ENCODE results near the gene ZMIZ1. TPM values are rescaled to one million over a fixed set of nuclear protein-coding genes. Genes with fewer than 3 reads are reported as not detected.
"Not testable (repeated sequence)": the region's sequence is repeated elsewhere in the genome, so short reads cannot be mapped to it uniquely, and the experiment has no call there.

The ZMIZ1 gene
- total RNA-seq, 1 experiment from 2014 or later: 35.8 TPM

DNA sequence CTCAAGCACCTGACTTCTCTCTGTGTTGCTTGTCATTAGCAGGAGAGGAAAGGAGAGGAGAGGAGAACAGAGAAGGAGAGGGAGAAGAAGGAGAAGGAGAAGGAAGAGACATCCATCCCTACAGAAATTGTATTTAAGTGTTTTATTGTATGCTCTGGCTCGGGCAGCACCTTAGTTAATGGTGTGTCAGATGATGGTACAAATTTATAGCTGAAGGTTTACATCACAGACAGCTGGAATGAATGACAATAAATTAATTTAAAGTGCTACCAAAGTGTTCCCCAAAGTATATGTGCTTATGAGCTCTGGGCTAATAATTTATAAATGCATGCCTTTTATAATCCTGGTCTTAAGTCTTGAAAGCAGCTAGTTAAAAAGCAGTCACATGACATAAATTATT lies 38.1 kb upstream of the ZMIZ1 start:
- no TSS peak for BruUV-seq (replicated peaks)
- POLR2A ChIA-PET (ENCODE audit: low non-redundant PET): no interaction called here
- no peak for DNase-seq (ENCODE audit: low spot score)
- Histone ChIP-seq H3K9me3 (ENCODE audit: low read depth, low read length, poor library complexity, severe bottlenecking) (no peaks in the 10 kb centered on the region), H3K27ac (ENCODE audit: low read depth, low read length, poor library complexity, severe bottlenecking) (no peak overlapping the region), H3K27me3 (replicated peaks; ENCODE audit: insufficient read depth, low read depth, low read length, poor library complexity) (no peaks in the 10 kb centered on the region), H3K4me3 (ENCODE audit: low read depth, low read length, poor library complexity, severe bottlenecking) (no peak overlapping the region), H3K36me3 (ENCODE audit: insufficient read depth, low read length, poor library complexity, severe bottlenecking) (no peaks in the 10 kb centered on the region), H3K4me1 (ENCODE audit: insufficient read depth, low read length, poor library complexity, severe bottlenecking) (no peaks in the 10 kb centered on the region)
- TF ChIP-seq, protein P1, sequence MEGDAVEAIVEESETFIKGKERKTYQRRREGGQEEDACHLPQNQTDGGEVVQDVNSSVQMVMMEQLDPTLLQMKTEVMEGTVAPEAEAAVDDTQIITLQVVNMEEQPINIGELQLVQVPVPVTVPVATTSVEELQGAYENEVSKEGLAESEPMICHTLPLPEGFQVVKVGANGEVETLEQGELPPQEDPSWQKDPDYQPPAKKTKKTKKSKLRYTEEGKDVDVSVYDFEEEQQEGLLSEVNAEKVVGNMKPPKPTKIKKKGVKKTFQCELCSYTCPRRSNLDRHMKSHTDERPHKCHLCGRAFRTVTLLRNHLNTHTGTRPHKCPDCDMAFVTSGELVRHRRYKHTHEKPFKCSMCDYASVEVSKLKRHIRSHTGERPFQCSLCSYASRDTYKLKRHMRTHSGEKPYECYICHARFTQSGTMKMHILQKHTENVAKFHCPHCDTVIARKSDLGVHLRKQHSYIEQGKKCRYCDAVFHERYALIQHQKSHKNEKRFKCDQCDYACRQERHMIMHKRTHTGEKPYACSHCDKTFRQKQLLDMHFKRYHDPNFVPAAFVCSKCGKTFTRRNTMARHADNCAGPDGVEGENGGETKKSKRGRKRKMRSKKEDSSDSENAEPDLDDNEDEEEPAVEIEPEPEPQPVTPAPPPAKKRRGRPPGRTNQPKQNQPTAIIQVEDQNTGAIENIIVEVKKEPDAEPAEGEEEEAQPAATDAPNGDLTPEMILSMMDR (conservative IDR thresholded peaks at IDR 0.05; ENCODE audit: low read depth, low read length): no peak
- no peak for TF ChIP-seq EZH2 (IDR thresholded peaks at IDR 0.05; ENCODE audit: borderline replicate concordance, low read depth, low read length, poor library complexity, severe bottlenecking)
- intact Hi-C loops (cut with micrococcal nuclease; ENCODE audit: unreplicated experiment): no loop called here
- CTCF ChIA-PET: no interaction called here

DNA sequence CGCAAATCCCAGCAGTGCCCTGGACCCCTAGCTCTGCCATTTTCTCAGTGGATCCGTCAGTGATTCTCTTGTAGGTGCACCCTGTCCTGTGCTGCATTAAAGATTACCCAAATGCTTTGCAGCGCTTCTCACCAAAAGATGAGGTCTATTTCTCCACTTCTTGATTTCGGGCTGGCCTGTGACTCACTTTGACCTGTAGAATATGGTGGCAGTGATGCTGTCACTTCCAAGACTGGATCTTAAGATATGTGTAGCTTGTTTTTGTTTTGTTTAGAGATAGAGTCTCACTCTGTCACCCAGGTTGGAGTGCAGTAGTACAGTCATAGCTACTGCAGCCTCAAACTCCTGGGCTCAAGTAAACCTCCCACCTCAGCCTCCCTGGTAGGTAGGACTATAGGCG lies 37.0 kb upstream of the ZMIZ1 start:
- Histone ChIP-seq H3K27ac (ENCODE audit: low read depth, low read length, poor library complexity, severe bottlenecking) (no peak overlapping the region), H3K27me3 (replicated peaks; ENCODE audit: insufficient read depth, low read depth, low read length, poor library complexity) (no peaks in the 10 kb centered on the region), H3K9me3 (ENCODE audit: low read depth, low read length, poor library complexity, severe bottlenecking) (no peaks in the 10 kb centered on the region), H3K4me1 (ENCODE audit: insufficient read depth, low read length, poor library complexity, severe bottlenecking) (no peaks in the 10 kb centered on the region), H3K4me3 (ENCODE audit: low read depth, low read length, poor library complexity, severe bottlenecking) (no peak overlapping the region), H3K36me3 (ENCODE audit: insufficient read depth, low read length, poor library complexity, severe bottlenecking) (no peaks in the 10 kb centered on the region)
- POLR2A ChIA-PET (ENCODE audit: low non-redundant PET): no interaction called here
- no peak for TF ChIP-seq EZH2 (IDR thresholded peaks at IDR 0.05; ENCODE audit: borderline replicate concordance, low read depth, low read length, poor library complexity, severe bottlenecking)
- TF ChIP-seq, protein P1 (conservative IDR thresholded peaks at IDR 0.05; ENCODE audit: low read depth, low read length): no peak
- intact Hi-C loops (cut with micrococcal nuclease; ENCODE audit: unreplicated experiment): no loop called here
- DNase-seq (ENCODE audit: low spot score): no peak
- CTCF ChIA-PET: no interaction called here
- no TSS peak for BruUV-seq (replicated peaks)

DNA sequence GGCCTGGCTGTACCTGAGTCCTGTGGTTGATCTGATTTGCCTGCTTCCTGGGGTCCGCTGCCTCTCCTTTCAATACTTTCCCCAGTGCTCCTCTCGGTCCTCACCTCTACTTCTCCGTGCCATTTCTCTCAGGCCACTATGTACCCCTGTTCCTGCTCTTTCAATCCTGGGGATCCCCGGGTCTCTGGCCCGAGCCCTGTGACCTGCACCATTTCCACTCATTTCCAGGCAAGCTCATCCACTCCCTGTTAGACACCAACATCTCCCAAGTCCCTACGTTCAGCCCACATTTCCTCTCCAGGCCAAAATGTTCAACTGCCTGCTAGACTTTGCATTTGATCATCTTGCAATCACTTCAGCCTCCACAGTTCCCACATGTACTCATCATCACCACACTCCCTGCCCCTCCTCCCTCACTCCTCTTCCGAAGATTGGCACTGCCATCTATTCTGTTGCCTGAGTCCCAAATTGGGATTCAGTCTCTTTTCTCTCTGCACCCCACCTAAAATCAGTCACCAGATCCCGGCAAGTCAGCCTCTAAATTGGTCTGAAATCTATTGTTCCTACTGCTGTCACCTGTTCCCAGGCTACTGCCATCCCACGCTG lies 34.4 kb upstream of the ZMIZ1 start:
- Histone ChIP-seq H3K4me1 (ENCODE audit: insufficient read depth, low read length, poor library complexity, severe bottlenecking) (no peaks in the 10 kb centered on the region), H3K27me3 (replicated peaks; ENCODE audit: insufficient read depth, low read depth, low read length, poor library complexity) (no peaks in the 10 kb centered on the region), H3K27ac (ENCODE audit: low read depth, low read length, poor library complexity, severe bottlenecking) (no peak overlapping the region), H3K4me3 (ENCODE audit: low read depth, low read length, poor library complexity, severe bottlenecking) (no peak overlapping the region), H3K9me3 (ENCODE audit: low read depth, low read length, poor library complexity, severe bottlenecking) (no peaks in the 10 kb centered on the region), H3K36me3 (ENCODE audit: insufficient read depth, low read length, poor library complexity, severe bottlenecking) (no peaks in the 10 kb centered on the region)
- BruUV-seq (replicated peaks): no TSS peak
- DNase-seq (ENCODE audit: low spot score): no peak
- intact Hi-C loops (cut with micrococcal nuclease; ENCODE audit: unreplicated experiment): no loop called here
- TF ChIP-seq EZH2 (IDR thresholded peaks at IDR 0.05; ENCODE audit: borderline replicate concordance, low read depth, low read length, poor library complexity, severe bottlenecking): no peak
- TF ChIP-seq, protein P1 (conservative IDR thresholded peaks at IDR 0.05; ENCODE audit: low read depth, low read length): no peak
- POLR2A ChIA-PET (ENCODE audit: low non-redundant PET): no interaction called here
- CTCF ChIA-PET: no interaction called here

DNA sequence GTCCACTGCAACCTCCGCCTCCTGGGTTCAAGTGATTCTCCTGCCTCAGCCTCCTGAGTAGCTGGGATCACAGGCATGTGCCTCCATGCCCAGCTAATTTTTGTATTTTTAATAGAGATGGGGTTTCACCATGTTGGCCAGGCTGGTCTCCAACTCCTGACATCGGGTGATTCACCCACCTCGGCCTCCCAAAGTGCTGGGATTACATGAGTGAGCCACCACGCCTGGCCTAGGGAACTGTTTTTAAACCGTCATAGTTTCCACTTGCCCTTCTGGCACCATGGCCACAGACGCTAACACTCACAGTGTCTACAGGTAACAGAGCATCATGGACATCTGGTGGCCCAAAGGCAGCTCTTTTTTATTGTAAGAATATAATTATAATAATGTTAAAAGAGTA lies 32.4 kb upstream of the ZMIZ1 start:
- H3K4me1 ChIP-seq (ENCODE audit: insufficient read depth, low read length, poor library complexity, severe bottlenecking); intact Hi-C loops (cut with micrococcal nuclease; ENCODE audit: unreplicated experiment); H3K4me3 ChIP-seq (ENCODE audit: low read depth, low read length, poor library complexity, severe bottlenecking); H3K9me3 ChIP-seq (ENCODE audit: low read depth, low read length, poor library complexity, severe bottlenecking); H3K27me3 ChIP-seq (replicated peaks; ENCODE audit: insufficient read depth, low read depth, low read length, poor library complexity); POLR2A ChIA-PET (ENCODE audit: low non-redundant PET); H3K36me3 ChIP-seq (ENCODE audit: insufficient read depth, low read length, poor library complexity, severe bottlenecking); CTCF ChIA-PET; H3K27ac ChIP-seq (ENCODE audit: low read depth, low read length, poor library complexity, severe bottlenecking); DNase-seq (ENCODE audit: low spot score); BruUV-seq (replicated peaks): not testable (repeated sequence)
